Tibial artery (tissue), 4 donors: Measurements from ENCODE around the gene AXIN2.

ENCODE experiments used
- DNase-seq, 2 donors: peaks; one replicate each; pipeline ENCODE4 v3.0.0-alpha.2; 2019
- H3K27ac ChIP-seq, 2 donors: fragments of 200-600 bp; sonication (generic) in 1 of 2; 1 replicate in 1 of 2; 2 replicates in 1 of 2; pipeline ENCODE4 v1.5.1; 2018 to 2019; ENCODE audit warnings: mild to moderate bottlenecking in 1 of 2
- H3K27me3 ChIP-seq, 2 donors: fragments of 200-600 bp; sonication (generic) in 1 of 2; one replicate each; pipeline versions ENCODE4 v1.5.1 to v1.6.0; 2016 to 2019
- H3K36me3 ChIP-seq, 3 donors: fragments of 200-600 bp; sonication (generic) in 2 of 3; one replicate each; pipeline ENCODE4 v1.5.1; 2016 to 2019; ENCODE audit warnings: mild to moderate bottlenecking in 2 of 3
- H3K4me1 ChIP-seq, 4 donors: fragments of 200-600 bp; sonication (generic) in 2 of 4; 1 replicate in 3 of 4; 2 replicates in 1 of 4; pipeline ENCODE4 v1.5.1; 2016 to 2019
- H3K4me3 ChIP-seq, 2 donors: fragments of 200-600 bp; sonication (generic) in 1 of 2; 1 replicate in 1 of 2; 2 replicates in 1 of 2; pipeline ENCODE4 v1.5.1; 2018 to 2019; ENCODE audit warnings: mild to moderate bottlenecking in 2 of 2
- H3K9me3 ChIP-seq, 3 donors: fragments of 200-600 bp; sonication (generic) in 1 of 3; one replicate each; pipeline ENCODE4 v1.5.1; 2016 to 2019
- intact Hi-C: fragments of 100-400 bp; cut with DNase I; formaldehyde crosslinking; loops from one replicate; pipeline ENCODE4 v1.15.0; 2023; ENCODE audit warnings: low total_unique reads
- TF ChIP-seq, protein P1 (sequence below), 2 experiments: fragments of 200-600 bp in 1 of 2; fragments of 450-650 bp in 1 of 2; IDR thresholded peaks; one replicate each; pipeline ENCODE4 v1.5.1; 2017 to 2019; ENCODE audit warnings: antibody characterized with exemption in 2 of 2, mild to moderate bottlenecking in 1 of 2, moderate library complexity in 1 of 2

AXIN2 gene

DNA sequence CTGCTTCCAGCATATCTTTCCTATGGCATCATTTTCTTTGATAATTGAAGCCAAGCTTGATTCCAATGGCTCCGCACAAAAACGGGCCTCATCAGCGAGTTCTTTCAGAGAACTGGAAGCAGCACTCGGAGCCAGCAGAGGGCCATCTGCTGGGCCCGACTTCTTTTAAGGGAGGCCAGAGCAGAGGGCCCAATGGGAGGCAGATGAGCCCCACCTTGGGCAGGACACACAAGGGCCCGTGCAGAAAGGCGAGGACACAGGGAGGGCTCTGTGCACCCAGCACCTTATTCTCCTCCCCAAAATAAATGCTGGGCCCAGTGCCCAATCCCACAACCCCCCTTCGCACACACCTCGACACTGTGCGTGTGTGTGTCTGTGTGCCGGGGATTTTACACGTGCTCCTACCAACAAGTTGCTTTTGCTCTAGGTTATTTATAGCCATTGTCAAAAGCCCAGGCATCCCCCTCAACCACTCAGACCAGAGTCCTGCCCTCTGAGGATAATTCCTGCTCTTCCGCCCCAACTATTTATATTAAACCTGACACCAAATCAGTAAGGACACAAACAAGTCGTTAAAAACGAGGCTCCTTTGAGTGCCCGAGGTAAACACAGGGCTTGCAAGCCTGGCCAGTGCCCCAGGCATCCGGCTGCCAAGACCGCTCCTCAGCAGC, 6.8 kb downstream of the AXIN2 start:
- H3K4me1 ChIP-seq = peaks cover 0 to 29% (median 3%) of the 10 kb centered on the region in 4 donors
- no peaks in the 10 kb centered on the region for H3K27me3 ChIP-seq
- H3K9me3 ChIP-seq = no peaks in the 10 kb centered on the region
- H3K36me3 ChIP-seq = peaks cover 0 to 4% (median 0%) of the 10 kb centered on the region in 3 donors
- no peak overlapping the region for H3K4me3 ChIP-seq
- intact Hi-C loops = no loop called here
- H3K27ac ChIP-seq = no peak overlapping the region
- TF ChIP-seq, protein P1, sequence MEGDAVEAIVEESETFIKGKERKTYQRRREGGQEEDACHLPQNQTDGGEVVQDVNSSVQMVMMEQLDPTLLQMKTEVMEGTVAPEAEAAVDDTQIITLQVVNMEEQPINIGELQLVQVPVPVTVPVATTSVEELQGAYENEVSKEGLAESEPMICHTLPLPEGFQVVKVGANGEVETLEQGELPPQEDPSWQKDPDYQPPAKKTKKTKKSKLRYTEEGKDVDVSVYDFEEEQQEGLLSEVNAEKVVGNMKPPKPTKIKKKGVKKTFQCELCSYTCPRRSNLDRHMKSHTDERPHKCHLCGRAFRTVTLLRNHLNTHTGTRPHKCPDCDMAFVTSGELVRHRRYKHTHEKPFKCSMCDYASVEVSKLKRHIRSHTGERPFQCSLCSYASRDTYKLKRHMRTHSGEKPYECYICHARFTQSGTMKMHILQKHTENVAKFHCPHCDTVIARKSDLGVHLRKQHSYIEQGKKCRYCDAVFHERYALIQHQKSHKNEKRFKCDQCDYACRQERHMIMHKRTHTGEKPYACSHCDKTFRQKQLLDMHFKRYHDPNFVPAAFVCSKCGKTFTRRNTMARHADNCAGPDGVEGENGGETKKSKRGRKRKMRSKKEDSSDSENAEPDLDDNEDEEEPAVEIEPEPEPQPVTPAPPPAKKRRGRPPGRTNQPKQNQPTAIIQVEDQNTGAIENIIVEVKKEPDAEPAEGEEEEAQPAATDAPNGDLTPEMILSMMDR (IDR thresholded peaks at IDR 0.05) = no peak
- no peak for DNase-seq

DNA sequence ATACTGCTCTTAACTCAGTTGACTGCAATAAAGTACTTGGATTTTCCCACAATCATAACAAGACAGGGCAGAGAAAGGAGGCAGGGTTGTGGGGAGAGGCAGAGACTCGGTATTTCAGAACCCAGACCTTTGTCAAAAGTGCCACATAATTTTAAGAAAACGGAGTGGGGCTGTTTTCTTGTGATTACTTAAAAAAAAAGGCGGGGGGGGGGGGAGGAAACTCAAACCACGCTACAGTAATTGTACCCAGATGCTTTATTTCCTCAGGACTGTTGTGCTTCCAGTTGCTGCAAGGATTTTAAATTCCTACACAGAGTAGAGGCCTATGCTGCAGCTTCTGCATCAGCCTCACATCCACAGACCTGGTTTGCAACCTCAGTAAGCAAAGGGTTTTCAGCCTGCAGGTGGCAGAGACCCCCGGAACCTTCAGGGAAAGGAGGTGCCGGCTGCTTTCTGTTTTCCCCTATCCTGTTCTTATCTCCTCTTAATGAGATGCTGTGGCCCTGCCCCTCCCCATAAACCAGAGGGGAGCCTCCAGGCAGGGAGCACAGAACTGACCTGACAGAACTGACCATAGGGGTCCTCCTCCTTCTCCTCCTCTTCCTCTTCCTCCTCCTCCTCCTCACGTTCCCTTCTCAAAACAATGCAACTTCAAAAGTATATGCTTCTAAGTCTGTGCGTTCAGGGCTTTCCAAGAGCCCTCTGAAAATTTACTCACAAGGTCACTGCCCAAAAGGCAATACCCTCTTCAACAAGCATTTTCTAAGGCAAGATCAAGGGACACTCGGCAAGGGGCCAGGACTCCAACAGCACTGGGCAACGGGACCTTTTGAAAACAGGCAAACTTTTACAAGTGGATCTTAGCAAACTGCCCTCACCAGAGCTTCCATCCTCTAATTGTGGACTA, 7.5 kb downstream of the AXIN2 start:
- H3K27me3 ChIP-seq = no peaks in the 10 kb centered on the region
- no peak overlapping the region for H3K4me3 ChIP-seq
- peaks cover 0 to 7% (median 4%) of the 10 kb centered on the region in 3 donors for H3K36me3 ChIP-seq
- no peaks in the 10 kb centered on the region for H3K9me3 ChIP-seq
- DNase-seq = no peak
- H3K27ac ChIP-seq = no peak overlapping the region
- H3K4me1 ChIP-seq = peaks cover 0 to 22% (median under 1%) of the 10 kb centered on the region in 4 donors
- TF ChIP-seq, protein P1 (IDR thresholded peaks at IDR 0.05) = no peak
- intact Hi-C loops = no loop called here

DNA sequence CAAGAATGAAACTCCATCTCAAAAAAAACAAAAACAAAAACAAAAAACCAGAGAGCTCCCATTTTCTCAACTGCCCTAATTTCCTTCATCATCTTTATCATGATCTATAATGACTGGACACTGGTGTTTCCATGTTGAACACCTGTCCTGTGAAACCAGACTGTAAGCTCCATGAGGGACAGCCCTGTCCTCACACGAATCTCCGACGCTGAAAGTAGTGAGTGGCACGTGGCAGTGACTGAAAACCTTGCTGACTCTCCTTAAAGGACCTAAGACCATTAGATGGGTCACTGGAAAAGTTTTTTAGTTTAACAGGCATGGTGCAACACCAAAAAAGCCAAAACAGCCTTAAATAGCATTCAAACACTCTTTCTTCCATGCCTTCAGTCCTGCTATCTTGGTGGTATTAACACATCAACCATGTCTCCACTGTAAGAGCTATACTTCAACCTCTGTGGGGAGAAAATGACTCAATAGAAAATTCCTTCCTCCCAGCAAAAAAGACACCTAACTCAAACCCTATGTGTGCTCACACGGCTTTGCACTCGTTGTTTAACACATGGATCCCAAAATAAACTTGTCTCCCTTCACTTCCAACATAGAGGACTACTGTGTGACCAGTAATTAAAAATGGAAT, 8.3 kb downstream of the AXIN2 start:
- TF ChIP-seq, protein P1 (IDR thresholded peaks at IDR 0.05) = no peak
- Histone ChIP-seq H3K9me3 (no peaks in the 10 kb centered on the region), H3K36me3 (peaks cover 0 to 9% (median 4%) of the 10 kb centered on the region in 3 donors), H3K27ac (no peak overlapping the region), H3K27me3 (no peaks in the 10 kb centered on the region), H3K4me1 (peaks cover 0 to 14% (median 0%) of the 10 kb centered on the region in 4 donors), H3K4me3 (no peak overlapping the region)
- intact Hi-C loops = no loop called here
- no peak for DNase-seq

DNA sequence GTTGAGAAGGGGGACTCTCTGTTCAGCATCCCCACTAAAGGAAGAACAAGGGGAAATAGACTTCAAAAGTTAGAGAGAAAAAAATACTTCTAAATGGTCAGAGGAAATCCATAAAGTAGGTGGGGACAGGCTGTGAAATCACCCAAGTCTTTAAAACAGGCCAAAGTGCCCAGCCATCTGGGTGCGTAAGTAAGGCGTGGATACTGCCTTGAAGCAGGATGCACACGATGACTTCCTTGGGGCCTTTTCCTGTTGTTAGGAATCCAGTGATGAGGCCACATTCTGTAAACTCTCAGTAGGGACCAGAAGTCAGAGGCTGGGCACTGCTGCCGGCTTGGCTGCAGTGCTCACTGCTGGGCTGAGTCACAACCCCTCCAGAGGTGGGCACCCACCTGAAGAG, 9.2 kb downstream of the AXIN2 start:
- Histone ChIP-seq H3K36me3 (peaks cover 0 to 9% (median 0%) of the 10 kb centered on the region in 3 donors), H3K4me3 (no peak overlapping the region), H3K27ac (no peak overlapping the region), H3K4me1 (peaks cover 0 to 18% (median 3%) of the 10 kb centered on the region in 4 donors), H3K9me3 (no peaks in the 10 kb centered on the region), H3K27me3 (no peaks in the 10 kb centered on the region)
- TF ChIP-seq, protein P1 (IDR thresholded peaks at IDR 0.05) = no peak
- intact Hi-C loops = no loop called here
- DNase-seq = no peak

DNA sequence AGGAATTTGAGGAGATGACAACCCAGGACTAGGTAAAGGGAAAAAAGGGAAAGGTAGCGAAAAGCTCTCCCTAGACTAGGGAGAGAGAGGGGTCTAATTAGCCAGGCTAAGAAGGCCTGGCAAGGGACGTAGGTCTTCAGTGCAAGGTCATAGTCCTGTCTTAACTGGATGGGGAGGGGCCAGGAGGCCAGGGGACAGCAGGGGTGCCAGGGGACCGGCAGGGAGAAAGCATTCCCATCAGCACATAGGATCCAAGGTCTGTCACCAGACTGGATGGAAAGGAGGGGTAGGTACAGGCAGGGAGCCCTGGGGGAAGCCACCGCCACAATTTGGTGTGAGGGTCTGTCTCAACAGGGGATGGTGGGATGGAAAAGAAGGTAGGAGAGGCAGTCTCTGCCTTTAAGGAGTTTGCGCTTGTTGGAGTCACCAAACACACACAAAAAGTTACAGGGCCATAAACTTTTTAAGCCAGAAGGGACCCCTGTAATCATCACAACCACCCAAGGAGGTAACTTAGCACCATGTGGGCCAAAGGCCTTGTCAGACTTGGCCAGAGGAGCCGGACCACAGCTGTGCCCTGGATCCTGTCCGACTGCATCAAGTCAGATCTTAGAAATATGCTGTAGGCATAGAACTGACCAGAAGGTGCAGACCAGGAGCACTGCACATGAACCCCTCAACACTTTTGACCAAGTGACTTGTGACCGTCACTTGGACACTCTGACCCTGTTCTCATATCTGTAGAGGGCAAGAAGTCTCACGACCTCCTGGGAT, 10.0 kb downstream of the AXIN2 start:
- no peak for DNase-seq
- no peak overlapping the region for H3K4me3 ChIP-seq
- no peaks in the 10 kb centered on the region for H3K9me3 ChIP-seq
- H3K4me1 ChIP-seq = peaks cover 0 to 20% (median 7%) of the 10 kb centered on the region in 4 donors
- H3K36me3 ChIP-seq = peaks cover 0 to 9% (median 0%) of the 10 kb centered on the region in 3 donors
- intact Hi-C loops = no loop called here
- no peaks in the 10 kb centered on the region for H3K27me3 ChIP-seq
- TF ChIP-seq, protein P1 (IDR thresholded peaks at IDR 0.05) = no peak
- no peak overlapping the region for H3K27ac ChIP-seq
